Spinal cord (tissue), 10 donors: ENCODE data around the gene FCHSD2. TPM values are rescaled to one million over a fixed set of nuclear protein-coding genes. Genes with fewer than 3 reads are reported as not detected.
"Not testable (repeated sequence)": the region's sequence is repeated elsewhere in the genome, so short reads cannot be mapped to it uniquely, and the experiment has no call there.

Source experiments
- DNase-seq, 6 donors: peaks; one replicate each; pipeline versions ENCODE4 v3.0.0 to v3.0.0-alpha.2; 2013 to 2015; ENCODE audit warnings: low spot score in 6 of 6, low read depth in 4 of 6
- H3K27ac ChIP-seq: one replicate; pipeline ENCODE4 v1.5.1; 2013; ENCODE audit warnings: low read depth, low read length, control low read depth
- H3K27me3 ChIP-seq: one replicate; pipeline ENCODE4 v1.6.1; 2013; ENCODE audit warnings: low read length; ENCODE audit not compliant: control insufficient read depth, insufficient read depth
- H3K36me3 ChIP-seq: one replicate; pipeline ENCODE4 v1.6.1; 2013; ENCODE audit warnings: low read length; ENCODE audit not compliant: control insufficient read depth, insufficient read depth
- H3K4me1 ChIP-seq: one replicate; pipeline ENCODE4 v1.6.1; 2013; ENCODE audit warnings: low read length; ENCODE audit not compliant: control insufficient read depth, insufficient read depth
- H3K4me3 ChIP-seq: one replicate; pipeline ENCODE4 v1.5.1; 2013; ENCODE audit warnings: low read depth, low read length, control low read depth
- H3K9me3 ChIP-seq: one replicate; pipeline ENCODE4 v1.6.1; 2013; ENCODE audit warnings: low read length; ENCODE audit not compliant: control insufficient read depth, insufficient read depth
- WGBS: methylation state at CpG from one replicate; pipeline ENCODE4 v1.1.5; 2013; ENCODE audit warnings: missing lambda C conversion rate; ENCODE audit not compliant: insufficient coverage; 5-methylcytosine and 5-hydroxymethylcytosine counted together
- polyA plus RNA-seq, 2 donors: library from polyadenylated mRNA; unstranded; fragments of 120-200 nt; gene quantifications; one replicate each; pipeline ENCODE4 v1.2.1, GENCODE V29; 2013; ENCODE audit not compliant: insufficient read length in 2 of 2
- total RNA-seq, 2 donors: library from RNA; depleted of rRNA in 1 of 2; stranded (reverse); fragments of 120-200 nt in 1 of 2; fragments of >200 nt in 1 of 2; gene quantifications; one replicate each; pipeline versions ENCODE4 v1.2.3 to v1.2.4, GENCODE V29; 2013 to 2014
- donor health status: healthy.

FCHSD2 gene
- total and polyA plus RNA-seq, 4 donors = 43.4 to 82.0 (median 58.8) TPM

DNA sequence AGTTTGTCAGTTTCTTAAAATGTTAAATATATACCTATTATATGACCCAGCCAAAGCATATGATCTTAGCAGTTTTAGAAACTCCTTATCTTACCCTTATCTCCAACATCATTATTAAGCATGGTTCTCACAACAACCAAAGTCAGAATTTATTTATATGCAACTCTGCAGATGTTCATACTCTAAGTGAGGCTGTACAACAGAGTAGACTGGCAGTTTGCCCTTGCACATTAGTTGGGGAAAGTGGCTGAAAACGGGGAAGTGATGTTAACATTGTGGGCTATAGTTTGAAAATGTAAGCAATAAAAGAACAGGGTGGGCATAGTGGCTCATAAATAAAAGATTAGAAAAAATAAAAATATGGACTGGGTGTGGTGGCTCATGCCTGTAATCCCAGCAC is 278.2 kb downstream of the FCHSD2 start:
- Histone ChIP-seq H3K27me3 (no peaks in the 10 kb centered on the region), H3K4me1 (no peaks in the 10 kb centered on the region), H3K9me3 (no peaks in the 10 kb centered on the region), H3K36me3 (peaks cover 3% of the 10 kb centered on the region), H3K4me3 (no peak overlapping the region), H3K27ac (no peak overlapping the region)
- WGBS = 87% methylated on average over 1 of the region's 1 CpG
- DNase-seq = no peak

DNA sequence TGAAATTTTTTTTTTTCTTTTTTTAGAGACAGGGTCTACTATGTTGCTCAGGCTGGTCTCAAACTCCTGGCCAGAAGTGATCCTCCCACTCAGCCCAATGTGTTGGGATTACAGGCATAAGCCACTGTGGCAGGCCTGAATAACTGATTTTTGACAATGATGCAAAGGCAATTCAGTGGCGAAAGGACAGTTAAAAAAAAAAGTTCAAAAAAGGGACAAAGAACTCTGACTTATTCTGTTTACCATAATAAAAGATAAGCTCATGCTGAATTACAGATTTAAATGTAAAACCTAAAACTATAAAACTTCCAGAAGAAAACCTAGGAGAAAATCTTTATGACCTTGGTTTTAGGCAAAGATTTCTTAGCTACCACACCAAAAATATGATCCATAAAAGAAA is 279.0 kb downstream of the FCHSD2 start:
- no peak overlapping the region for H3K4me3 ChIP-seq
- H3K9me3 ChIP-seq = no peaks in the 10 kb centered on the region
- peaks cover 3% of the 10 kb centered on the region for H3K36me3 ChIP-seq
- WGBS = no CpG with 5 or more reads among the region's 1 CpG
- H3K4me1 ChIP-seq = no peaks in the 10 kb centered on the region
- no peak for DNase-seq
- H3K27me3 ChIP-seq = no peaks in the 10 kb centered on the region
- no peak overlapping the region for H3K27ac ChIP-seq

DNA sequence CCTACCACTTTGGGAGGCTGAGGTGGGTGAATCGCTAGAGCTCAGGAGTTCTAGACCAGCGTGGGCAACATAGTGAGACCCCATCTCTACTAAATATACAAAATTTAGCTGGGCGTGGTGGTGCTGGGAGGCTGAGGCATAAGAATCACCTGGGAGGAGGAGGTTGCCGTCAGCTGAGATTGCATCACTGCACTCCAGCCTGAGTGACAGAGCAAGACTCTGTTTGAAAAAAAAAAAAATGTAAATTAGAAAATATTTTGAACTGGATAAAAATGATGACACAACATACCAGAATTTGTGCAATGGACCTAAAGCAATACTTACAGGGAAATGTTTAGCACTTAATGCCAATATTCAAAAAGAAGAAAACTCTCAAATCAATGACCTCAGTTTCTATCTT is 281.5 kb downstream of the FCHSD2 start:
- H3K36me3 ChIP-seq = peaks cover 3% of the 10 kb centered on the region
- H3K4me3 ChIP-seq = no peak overlapping the region
- no peaks in the 10 kb centered on the region for H3K27me3 ChIP-seq
- DNase-seq = no peak
- H3K27ac ChIP-seq = no peak overlapping the region
- H3K4me1 ChIP-seq = no peaks in the 10 kb centered on the region
- no CpG with 5 or more reads among the region's 4 CpGs for WGBS
- no peaks in the 10 kb centered on the region for H3K9me3 ChIP-seq

DNA sequence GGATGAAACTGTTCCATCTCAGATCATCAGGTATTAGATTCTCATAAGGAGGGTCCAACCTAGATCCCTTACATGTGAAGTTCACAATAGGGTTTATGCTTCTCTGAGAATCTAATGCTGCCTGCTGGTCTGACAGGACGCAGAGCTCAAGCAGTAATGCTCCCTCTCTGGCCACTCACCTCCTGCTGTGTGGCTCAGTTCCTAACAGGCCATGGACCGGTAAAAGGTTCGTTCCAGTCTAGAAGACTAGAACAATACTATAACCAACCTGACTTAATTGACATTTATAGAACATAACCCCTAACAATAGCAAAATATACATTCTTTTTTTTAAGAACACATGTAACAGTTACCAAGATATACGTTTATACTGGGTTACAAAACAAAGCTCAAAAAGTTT is 282.1 kb downstream of the FCHSD2 start:
- 90% methylated on average over 3 of the region's 4 CpGs for WGBS
- DNase-seq = no peak
- H3K4me3 ChIP-seq = no peak overlapping the region
- H3K27ac ChIP-seq = no peak overlapping the region
- no peaks in the 10 kb centered on the region for H3K4me1 ChIP-seq
- no peaks in the 10 kb centered on the region for H3K9me3 ChIP-seq
- peaks cover 3% of the 10 kb centered on the region for H3K36me3 ChIP-seq
- no peaks in the 10 kb centered on the region for H3K27me3 ChIP-seq

DNA sequence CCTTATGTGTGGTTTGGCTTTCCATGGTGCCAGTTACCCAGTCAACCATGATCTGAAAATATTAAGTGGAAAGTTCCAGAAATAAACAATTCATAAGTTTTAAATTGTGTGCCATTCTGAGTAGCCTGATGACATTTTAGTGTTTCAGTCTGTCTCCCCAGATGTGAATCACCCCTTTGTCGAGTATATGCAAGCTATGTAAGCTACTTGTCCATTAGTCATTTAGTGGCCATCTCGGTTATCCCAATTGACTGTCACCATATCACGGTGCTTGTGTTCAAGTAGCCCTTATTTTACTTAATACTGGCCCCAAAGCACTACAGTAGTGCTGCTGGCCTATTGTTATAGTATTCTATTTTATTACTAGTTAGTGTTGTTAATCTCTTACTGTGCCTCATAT is 283.0 kb downstream of the FCHSD2 start:
- WGBS = 100% methylated on average over 1 of the region's 3 CpGs
- Histone ChIP-seq H3K4me1 (no peaks in the 10 kb centered on the region), H3K27ac (no peak overlapping the region), H3K4me3 (no peak overlapping the region), H3K36me3 (peaks cover 3% of the 10 kb centered on the region), H3K9me3 (no peaks in the 10 kb centered on the region), H3K27me3 (no peaks in the 10 kb centered on the region)
- DNase-seq = no peak

DNA sequence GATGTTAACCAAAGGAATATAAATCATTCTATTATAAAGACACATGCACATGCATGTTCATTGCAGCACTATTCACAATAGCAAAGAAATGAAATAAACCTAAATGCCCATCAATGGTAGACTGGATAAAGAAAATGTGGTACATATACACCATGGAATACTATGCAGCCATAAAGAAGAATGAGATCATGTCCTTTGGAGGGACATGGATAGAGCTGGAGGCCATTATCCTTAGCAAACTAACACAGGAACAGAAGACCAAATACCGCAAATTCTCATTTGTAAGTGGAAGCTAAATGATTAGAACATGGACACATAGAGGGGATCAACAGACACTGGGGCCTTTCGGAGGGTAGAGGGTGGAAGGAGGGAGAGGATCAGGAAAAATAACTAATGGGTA is 283.9 kb downstream of the FCHSD2 start:
- DNase-seq, H3K36me3 ChIP-seq, H3K4me1 ChIP-seq, H3K4me3 ChIP-seq, H3K27me3 ChIP-seq, H3K27ac ChIP-seq, H3K9me3 ChIP-seq: not testable (repeated sequence)
- no CpG with 5 or more reads among the region's 2 CpGs for WGBS

DNA sequence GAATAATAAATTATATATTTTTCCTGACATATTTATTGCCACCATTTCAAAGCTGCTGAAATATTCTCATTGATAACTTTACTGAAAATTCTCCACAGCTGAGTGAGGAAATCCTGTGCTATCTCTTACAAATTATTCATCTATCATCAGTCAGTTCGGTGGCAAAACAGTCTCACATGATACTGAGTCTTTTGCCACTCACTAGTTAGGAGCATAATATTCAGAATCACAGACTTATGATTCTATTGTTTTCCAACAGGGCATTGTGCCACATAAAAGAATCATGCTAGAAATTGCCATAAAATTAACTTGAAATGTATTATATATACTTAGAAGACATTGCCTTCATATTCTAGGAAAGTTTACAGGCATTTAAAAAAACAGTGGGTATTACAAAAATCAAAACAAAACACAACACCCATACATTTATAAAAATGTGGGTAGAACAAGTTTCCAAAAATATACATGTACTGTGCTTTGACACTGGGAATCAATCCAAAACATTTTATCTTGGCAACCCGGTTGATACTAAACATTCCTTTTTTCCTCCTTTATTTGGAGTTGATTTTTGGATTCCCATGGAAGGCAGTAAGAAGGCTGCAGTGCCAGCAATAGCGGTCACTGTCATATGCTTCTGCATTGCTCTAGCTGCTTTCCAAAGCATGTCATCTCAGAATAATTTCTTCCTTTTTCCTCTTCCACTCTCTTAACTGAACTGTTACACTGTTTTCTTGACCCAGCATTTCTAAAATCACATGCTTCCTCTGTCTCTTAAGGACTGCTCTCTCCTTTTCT is 285.4 kb downstream of the FCHSD2 start:
- Histone ChIP-seq H3K27ac (no peak overlapping the region), H3K9me3 (no peaks in the 10 kb centered on the region), H3K36me3 (peaks cover 3% of the 10 kb centered on the region), H3K4me1 (no peaks in the 10 kb centered on the region), H3K27me3 (no peaks in the 10 kb centered on the region), H3K4me3 (no peak overlapping the region)
- WGBS = 44% methylated on average over 2 of the region's 3 CpGs
- peak in 1 of 6 donors; percentile 28 for DNase-seq

DNA sequence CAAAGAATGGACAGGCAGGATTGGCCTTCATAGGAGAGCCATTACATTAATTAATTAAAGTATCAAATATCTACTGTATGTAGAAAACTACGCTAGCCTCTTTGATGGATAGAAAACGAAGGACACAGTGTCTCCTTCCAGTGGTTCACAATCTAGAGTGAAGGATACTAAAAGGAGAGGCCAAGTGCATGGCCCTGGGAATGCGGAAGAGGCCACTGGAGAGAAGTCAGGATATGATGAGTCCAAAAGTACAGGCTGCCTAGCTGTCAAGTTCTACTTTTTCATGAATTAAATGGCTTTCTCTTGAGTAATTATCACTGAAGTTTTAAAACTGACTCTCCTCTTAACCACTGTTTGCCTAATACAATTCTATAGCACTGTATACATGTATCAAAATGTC is 286.1 kb downstream of the FCHSD2 start:
- WGBS = 74% methylated on average over 2 of the region's 3 CpGs
- Histone ChIP-seq H3K36me3 (peaks cover 3% of the 10 kb centered on the region), H3K27ac (no peak overlapping the region)

DNA sequence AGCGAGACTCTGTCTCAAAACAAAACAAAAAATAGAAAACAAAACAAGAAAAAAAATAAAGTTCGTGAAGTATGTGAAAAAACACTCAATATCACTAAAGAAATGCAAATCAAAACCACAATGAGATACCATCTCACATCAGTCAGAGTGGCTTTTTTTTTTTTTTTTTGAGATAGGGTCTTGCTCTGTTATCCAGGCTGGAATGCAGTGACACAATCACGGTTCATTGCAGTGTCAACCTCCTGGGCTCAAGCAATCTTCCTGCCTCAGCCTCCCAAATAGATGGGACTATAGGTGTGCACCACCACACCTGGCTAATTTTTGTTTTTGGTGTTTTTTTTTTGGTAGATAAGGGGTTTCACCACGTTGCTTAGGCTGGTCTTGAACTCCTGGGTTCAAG is 290.4 kb downstream of the FCHSD2 start:
- Histone ChIP-seq H3K36me3 (no peaks in the 10 kb centered on the region), H3K27ac (no peak overlapping the region), H3K4me3 (no peak overlapping the region), H3K4me1 (no peaks in the 10 kb centered on the region), H3K27me3 (no peaks in the 10 kb centered on the region), H3K9me3 (no peaks in the 10 kb centered on the region)
- no peak for DNase-seq
- WGBS = 100% methylated on average over 2 of the region's 4 CpGs

More for the DNA sequence above, 286.1 kb downstream of the FCHSD2 start:
- no peak overlapping the region for H3K4me3 ChIP-seq
- no peak for DNase-seq
- H3K27me3 ChIP-seq = no peaks in the 10 kb centered on the region
- no peaks in the 10 kb centered on the region for H3K4me1 ChIP-seq
- no peaks in the 10 kb centered on the region for H3K9me3 ChIP-seq

DNA sequence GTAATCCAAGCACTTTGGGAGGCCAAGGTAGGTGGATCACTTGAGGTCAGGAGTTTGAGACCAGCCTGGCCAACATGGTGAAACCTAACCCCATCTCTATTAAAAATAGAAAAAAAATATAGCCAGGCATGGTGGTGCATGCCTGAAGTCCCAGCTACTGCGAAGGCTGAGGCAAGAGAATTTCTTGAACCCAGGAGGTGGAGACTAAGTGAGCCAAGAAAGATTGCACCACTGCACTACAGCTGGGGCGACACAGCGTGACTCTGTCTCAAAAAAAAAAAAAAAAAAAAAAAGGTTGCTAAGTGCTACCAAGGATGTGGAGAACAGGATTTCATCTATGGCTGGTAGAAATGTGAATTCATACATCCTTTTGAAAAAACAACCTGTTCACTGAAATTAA is 291.3 kb downstream of the FCHSD2 start:
- Histone ChIP-seq H3K9me3 (no peaks in the 10 kb centered on the region), H3K4me1 (no peaks in the 10 kb centered on the region), H3K4me3 (no peak overlapping the region), H3K36me3 (peaks cover 3% of the 10 kb centered on the region), H3K27ac (no peak overlapping the region), H3K27me3 (no peaks in the 10 kb centered on the region)
- WGBS = no CpG with 5 or more reads among the region's 3 CpGs
- DNase-seq = no peak
